ENCODE data around the gene TAS2R39.

- no peak for TF ChIP-seq REST (IDR thresholded peaks at IDR 0.05; ENCODE audit: borderline replicate concordance)
- TF ChIP-seq EZH2 (IDR thresholded peaks at IDR 0.05; ENCODE audit: borderline replicate concordance, insufficient read depth, low read length, poor library complexity, severe bottlenecking) = no peak
- TF ChIP-seq CTCF (IDR thresholded peaks at IDR 0.05; ENCODE audit: poor library complexity, severe bottlenecking) = no peak
- no peak for TF ChIP-seq TAF1 (IDR thresholded peaks at IDR 0.05; ENCODE audit: low read depth)
- TF ChIP-seq POLR2AphosphoS5 (IDR thresholded peaks at IDR 0.05) = no peak
- TF ChIP-seq EP300 (conservative IDR thresholded peaks at IDR 0.05; ENCODE audit: poor library complexity, severe bottlenecking) = no peak
- no peak for TF ChIP-seq MXI1 (conservative IDR thresholded peaks at IDR 0.05; ENCODE audit: poor library complexity, severe bottlenecking)
These were observed 33.5 kb downstream of the TAS2R39 start for GRCh38 chr7:143216686-143217085.
